Measurements from ENCODE around the gene RAD51B. TPM values are rescaled to one million over a fixed set of nuclear protein-coding genes. Genes with fewer than 3 reads are reported as not detected.

The RAD51B gene
- total and polyA plus RNA-seq, 9 donors: 21.6 to 70.1 (median 35.1) TPM

DNA sequence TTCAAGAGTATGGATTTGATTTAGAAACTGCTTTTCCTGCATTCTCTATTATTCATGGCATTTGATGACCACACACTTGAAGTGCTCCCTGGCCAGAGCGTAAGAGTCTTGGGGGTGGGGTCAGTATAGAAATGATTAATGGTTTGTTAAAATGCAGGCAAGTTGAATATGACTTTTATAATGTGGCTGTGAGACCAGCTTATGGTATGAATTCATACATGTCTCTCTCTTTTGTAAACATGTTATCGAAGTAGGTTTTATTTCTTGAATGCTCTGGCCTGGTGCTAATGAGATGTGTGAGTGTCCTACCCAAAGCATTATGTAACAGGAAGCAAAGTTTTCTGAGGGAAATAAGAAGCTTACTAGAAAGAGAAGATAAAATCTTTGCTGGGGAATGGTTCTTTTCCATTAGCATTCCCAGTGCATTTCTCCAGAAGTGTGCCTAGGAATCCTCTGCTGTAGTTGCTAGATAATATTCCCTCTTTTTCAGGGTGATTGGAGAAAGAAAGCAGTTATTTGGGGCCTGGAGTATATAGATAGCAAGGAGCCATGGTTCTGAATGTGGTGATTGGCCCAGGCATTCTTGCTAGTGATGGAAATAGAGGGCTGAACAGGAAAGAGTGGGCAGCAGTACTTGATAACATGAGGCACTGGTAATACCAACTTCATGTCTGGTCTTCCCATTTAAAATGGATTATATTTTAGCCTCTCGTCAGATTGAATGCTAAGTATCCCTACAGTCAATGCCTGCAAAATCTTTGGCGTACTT lies 289.7 kb downstream of the RAD51B start:
- Histone ChIP-seq H3K27me3 (no peaks in the 10 kb centered on the region), H3K27ac (no peak overlapping the region), H3K9me3 (no peaks in the 10 kb centered on the region), H3K36me3 (no peaks in the 10 kb centered on the region), H3K4me1 (ENCODE audit: insufficient read depth) (peaks cover 3% of the 10 kb centered on the region), H3K4me3 (no peak overlapping the region)
- no peak for DNase-seq
- WGBS, 3 donors: 91 to 96% (median 94%) methylated on average over 4 of the region's 4 CpGs
- intact Hi-C loops (cut with DNase I): no loop called here
- TF ChIP-seq, protein P1, sequence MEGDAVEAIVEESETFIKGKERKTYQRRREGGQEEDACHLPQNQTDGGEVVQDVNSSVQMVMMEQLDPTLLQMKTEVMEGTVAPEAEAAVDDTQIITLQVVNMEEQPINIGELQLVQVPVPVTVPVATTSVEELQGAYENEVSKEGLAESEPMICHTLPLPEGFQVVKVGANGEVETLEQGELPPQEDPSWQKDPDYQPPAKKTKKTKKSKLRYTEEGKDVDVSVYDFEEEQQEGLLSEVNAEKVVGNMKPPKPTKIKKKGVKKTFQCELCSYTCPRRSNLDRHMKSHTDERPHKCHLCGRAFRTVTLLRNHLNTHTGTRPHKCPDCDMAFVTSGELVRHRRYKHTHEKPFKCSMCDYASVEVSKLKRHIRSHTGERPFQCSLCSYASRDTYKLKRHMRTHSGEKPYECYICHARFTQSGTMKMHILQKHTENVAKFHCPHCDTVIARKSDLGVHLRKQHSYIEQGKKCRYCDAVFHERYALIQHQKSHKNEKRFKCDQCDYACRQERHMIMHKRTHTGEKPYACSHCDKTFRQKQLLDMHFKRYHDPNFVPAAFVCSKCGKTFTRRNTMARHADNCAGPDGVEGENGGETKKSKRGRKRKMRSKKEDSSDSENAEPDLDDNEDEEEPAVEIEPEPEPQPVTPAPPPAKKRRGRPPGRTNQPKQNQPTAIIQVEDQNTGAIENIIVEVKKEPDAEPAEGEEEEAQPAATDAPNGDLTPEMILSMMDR (IDR thresholded peaks at IDR 0.05): no peak
- no peak for TF ChIP-seq EP300 (IDR thresholded peaks at IDR 0.05)
- TF ChIP-seq POLR2A (IDR thresholded peaks at IDR 0.05): no peak

DNA sequence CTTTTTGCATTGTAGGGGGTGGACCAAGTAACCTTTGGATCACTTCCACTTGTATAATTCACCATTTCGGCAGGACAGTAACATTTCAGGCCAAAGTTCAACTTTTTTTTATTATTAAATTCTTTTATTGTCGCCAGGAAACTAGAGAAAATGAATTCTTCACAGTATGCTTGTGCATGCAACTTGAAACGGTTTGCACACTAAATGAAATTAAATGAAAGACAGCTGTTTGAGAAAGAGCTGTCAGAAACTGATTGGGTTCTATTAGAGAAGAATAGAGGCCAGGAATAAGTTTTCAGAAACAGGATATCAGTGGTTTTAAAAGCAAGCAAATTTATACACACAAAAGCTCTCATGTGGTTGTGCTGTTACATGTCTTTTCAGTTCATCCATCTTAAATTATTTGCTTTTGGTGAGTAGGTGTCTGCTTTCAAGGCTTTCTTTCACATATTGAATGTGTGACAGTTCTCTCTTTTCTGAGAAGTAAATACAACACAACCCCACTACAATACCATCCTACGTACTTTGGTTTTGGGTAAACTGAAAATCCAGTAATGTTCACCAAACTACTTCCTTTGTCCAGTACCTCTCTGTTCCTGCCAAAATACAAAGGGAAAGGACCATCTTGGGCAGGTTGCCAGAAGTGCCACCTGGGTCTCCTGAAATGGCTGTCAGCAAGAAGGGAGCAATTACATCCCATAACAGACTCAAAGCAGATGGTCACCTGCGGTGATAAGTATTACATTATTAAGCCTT lies 291.7 kb downstream of the RAD51B start:
- Histone ChIP-seq H3K27ac (no peak overlapping the region), H3K4me3 (no peak overlapping the region), H3K4me1 (ENCODE audit: insufficient read depth) (peaks cover 3% of the 10 kb centered on the region), H3K9me3 (no peaks in the 10 kb centered on the region), H3K27me3 (no peaks in the 10 kb centered on the region), H3K36me3 (no peaks in the 10 kb centered on the region)
- WGBS, 3 donors: 51 to 59% (median 56%) methylated on average over 5 of the region's 5 CpGs
- no peak for TF ChIP-seq EP300 (IDR thresholded peaks at IDR 0.05)
- no peak for TF ChIP-seq POLR2A (IDR thresholded peaks at IDR 0.05)
- TF ChIP-seq, protein P1 (IDR thresholded peaks at IDR 0.05): no peak
- intact Hi-C loops (cut with DNase I): no loop called here
- DNase-seq: peak in 1 of 5 donors; percentile 34

DNA sequence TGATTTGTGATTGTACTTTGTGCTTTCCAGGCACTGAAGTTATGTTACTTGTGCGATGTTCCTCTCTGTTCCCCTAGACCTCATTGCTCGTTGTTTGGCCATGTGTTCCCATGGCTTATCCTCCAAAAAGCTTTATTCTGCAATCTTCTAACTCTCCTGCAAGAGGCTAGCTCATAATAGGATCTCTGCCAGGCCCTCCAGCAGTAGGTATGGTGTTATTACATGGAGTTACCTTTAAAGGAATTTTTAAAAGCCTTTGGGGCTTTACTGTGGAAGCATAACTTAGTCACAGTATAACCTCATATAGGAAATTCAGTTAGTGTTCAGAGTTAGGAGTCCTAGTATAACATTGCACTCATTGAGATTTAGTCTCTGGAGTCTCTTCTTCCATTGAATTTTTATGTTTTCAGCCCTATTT lies 292.3 kb downstream of the RAD51B start:
- TF ChIP-seq POLR2A (IDR thresholded peaks at IDR 0.05): no peak
- TF ChIP-seq, protein P1 (IDR thresholded peaks at IDR 0.05): no peak
- TF ChIP-seq EP300 (IDR thresholded peaks at IDR 0.05): no peak
- H3K4me3 ChIP-seq: no peak overlapping the region
- H3K36me3 ChIP-seq: no peaks in the 10 kb centered on the region
- no peak overlapping the region for H3K27ac ChIP-seq
- 84 to 94% (median 86%) methylated on average over 2 of the region's 2 CpGs for WGBS, 3 donors
- H3K9me3 ChIP-seq: no peaks in the 10 kb centered on the region
- no peak for DNase-seq
- intact Hi-C loops (cut with DNase I): no loop called here
- peaks cover 3% of the 10 kb centered on the region for H3K4me1 ChIP-seq (ENCODE audit: insufficient read depth)
- H3K27me3 ChIP-seq: no peaks in the 10 kb centered on the region

- H3K9me3 ChIP-seq: no peaks in the 10 kb centered on the region
- no peak for DNase-seq
- 96 to 100% (median 98%) methylated on average over 1 of the region's 1 CpG for WGBS, 3 donors
- intact Hi-C loops (cut with DNase I): no loop called here
- peaks cover 3% of the 10 kb centered on the region for H3K4me1 ChIP-seq (ENCODE audit: insufficient read depth)
- no peaks in the 10 kb centered on the region for H3K36me3 ChIP-seq
- no peak overlapping the region for H3K4me3 ChIP-seq
- TF ChIP-seq EP300 (IDR thresholded peaks at IDR 0.05) (no peak), POLR2A (IDR thresholded peaks at IDR 0.05) (no peak)
- TF ChIP-seq, protein P1 (IDR thresholded peaks at IDR 0.05): no peak
- H3K27ac ChIP-seq: no peak overlapping the region
- no peaks in the 10 kb centered on the region for H3K27me3 ChIP-seq
Observed at GRCh38 chr14:68112442-68112841, 292.9 kb downstream of the RAD51B start.

Measured in ovary (tissue), 9 donors.